ENCODE measurements around the gene KLK11. TPM values are rescaled to one million over a fixed set of nuclear protein-coding genes. Genes with fewer than 3 reads are reported as not detected.

Gene KLK11
- total RNA-seq, 2 donors from 2014 or later, result 0.29 to 2.5 TPM

GRCh38 chr19:51010066-51010795 lies 16.2 kb downstream of the KLK11 start:
- Histone ChIP-seq H3K9me3 (ENCODE audit: control insufficient read depth, low read length) (no peaks in the 10 kb centered on the region), H3K36me3 (ENCODE audit: control insufficient read depth, insufficient read depth, low read length) (no peaks in the 10 kb centered on the region), H3K27ac (ENCODE audit: low read depth, low read length) (no peak overlapping the region), H3K27me3 (ENCODE audit: control insufficient read depth, insufficient read depth, low read length, poor library complexity, severe bottlenecking) (peaks cover 28% of the 10 kb centered on the region), H3K9ac (ENCODE audit: extremely low read depth, low read length, poor library complexity, severe bottlenecking) (no peak overlapping the region), H3K4me1 (ENCODE audit: control insufficient read depth, insufficient read depth, low read length) (no peaks in the 10 kb centered on the region), H3K4me3 (ENCODE audit: low read length) (no peak overlapping the region)
- Mint-ChIP-seq H3K27me3 (ENCODE audit: insufficient read depth) (peaks cover 72% of the 10 kb centered on the region), H3K36me3 (ENCODE audit: low read depth) (no peaks in the 10 kb centered on the region), H3K9me3 (no peaks in the 10 kb centered on the region), H3K4me1 (no peaks in the 10 kb centered on the region), H3K27ac (no peak overlapping the region), H3K4me3 (no peak overlapping the region)
- TF ChIP-seq CTCF (conservative IDR thresholded peaks at IDR 0.05), result no peak
- 72 to 87% methylated on average over 4 of the region's 4 CpGs for WGBS, 2 experiments (ENCODE audit: insufficient coverage in 1 of 2, insufficient read length in 1 of 2)
- no peak for DNase-seq

- H3K9me3 Mint-ChIP-seq, result no peaks in the 10 kb centered on the region
- Histone ChIP-seq H3K27ac (ENCODE audit: low read depth, low read length) (no peak overlapping the region), H3K9ac (ENCODE audit: extremely low read depth, low read length, poor library complexity, severe bottlenecking) (no peak overlapping the region), H3K4me3 (ENCODE audit: low read length) (no peak overlapping the region), H3K4me1 (ENCODE audit: control insufficient read depth, insufficient read depth, low read length) (no peaks in the 10 kb centered on the region), H3K36me3 (ENCODE audit: control insufficient read depth, insufficient read depth, low read length) (no peaks in the 10 kb centered on the region), H3K27me3 (ENCODE audit: control insufficient read depth, insufficient read depth, low read length, poor library complexity, severe bottlenecking) (peaks cover 19% of the 10 kb centered on the region), H3K9me3 (ENCODE audit: control insufficient read depth, low read length) (no peaks in the 10 kb centered on the region)
- no peaks in the 10 kb centered on the region for H3K36me3 Mint-ChIP-seq (ENCODE audit: low read depth)
- H3K27ac Mint-ChIP-seq, result no peak overlapping the region
- H3K4me1 Mint-ChIP-seq, result no peaks in the 10 kb centered on the region
- no peak overlapping the region for H3K4me3 Mint-ChIP-seq
- DNase-seq, result no peak
- WGBS, 2 experiments (ENCODE audit: insufficient coverage in 1 of 2, insufficient read length in 1 of 2), result 85 to 100% methylated on average over 2 to 18 of the region's 19 CpGs
- TF ChIP-seq CTCF (conservative IDR thresholded peaks at IDR 0.05), result no peak
- H3K27me3 Mint-ChIP-seq (ENCODE audit: insufficient read depth), result peaks cover 70% of the 10 kb centered on the region
These were observed 17.1 kb downstream of the KLK11 start for GRCh38 chr19:51009061-51009891.

- DNase-seq, result no peak
- Mint-ChIP-seq H3K4me3 (no peak overlapping the region), H3K4me1 (no peaks in the 10 kb centered on the region), H3K9me3 (no peaks in the 10 kb centered on the region), H3K27ac (no peak overlapping the region), H3K36me3 (ENCODE audit: low read depth) (no peaks in the 10 kb centered on the region), H3K27me3 (ENCODE audit: insufficient read depth) (peaks cover 62% of the 10 kb centered on the region)
- Histone ChIP-seq H3K4me3 (ENCODE audit: low read length) (no peak overlapping the region), H3K9ac (ENCODE audit: extremely low read depth, low read length, poor library complexity, severe bottlenecking) (no peak overlapping the region), H3K4me1 (ENCODE audit: control insufficient read depth, insufficient read depth, low read length) (no peaks in the 10 kb centered on the region), H3K36me3 (ENCODE audit: control insufficient read depth, insufficient read depth, low read length) (no peaks in the 10 kb centered on the region), H3K27me3 (ENCODE audit: control insufficient read depth, insufficient read depth, low read length, poor library complexity, severe bottlenecking) (peaks cover 17% of the 10 kb centered on the region), H3K9me3 (ENCODE audit: control insufficient read depth, low read length) (no peaks in the 10 kb centered on the region), H3K27ac (ENCODE audit: low read depth, low read length) (no peak overlapping the region)
- 83 to 100% methylated on average over 1 to 3 of the region's 3 CpGs for WGBS, 2 experiments (ENCODE audit: insufficient coverage in 1 of 2, insufficient read length in 1 of 2)
- no peak for TF ChIP-seq CTCF (conservative IDR thresholded peaks at IDR 0.05)
These were observed 18.9 kb downstream of the KLK11 start for GRCh38 chr19:51007488-51007887.

Data from endodermal cell (in vitro differentiated cells).